ENCODE data around the gene MAPKAPK2. TPM values are rescaled to one million over a fixed set of nuclear protein-coding genes. Genes with fewer than 3 reads are reported as not detected.

Gene MAPKAPK2
- total RNA-seq (ENCODE audit: low replicate concordance) = 25.5 and 30.7 TPM in 2 replicates

DNA sequence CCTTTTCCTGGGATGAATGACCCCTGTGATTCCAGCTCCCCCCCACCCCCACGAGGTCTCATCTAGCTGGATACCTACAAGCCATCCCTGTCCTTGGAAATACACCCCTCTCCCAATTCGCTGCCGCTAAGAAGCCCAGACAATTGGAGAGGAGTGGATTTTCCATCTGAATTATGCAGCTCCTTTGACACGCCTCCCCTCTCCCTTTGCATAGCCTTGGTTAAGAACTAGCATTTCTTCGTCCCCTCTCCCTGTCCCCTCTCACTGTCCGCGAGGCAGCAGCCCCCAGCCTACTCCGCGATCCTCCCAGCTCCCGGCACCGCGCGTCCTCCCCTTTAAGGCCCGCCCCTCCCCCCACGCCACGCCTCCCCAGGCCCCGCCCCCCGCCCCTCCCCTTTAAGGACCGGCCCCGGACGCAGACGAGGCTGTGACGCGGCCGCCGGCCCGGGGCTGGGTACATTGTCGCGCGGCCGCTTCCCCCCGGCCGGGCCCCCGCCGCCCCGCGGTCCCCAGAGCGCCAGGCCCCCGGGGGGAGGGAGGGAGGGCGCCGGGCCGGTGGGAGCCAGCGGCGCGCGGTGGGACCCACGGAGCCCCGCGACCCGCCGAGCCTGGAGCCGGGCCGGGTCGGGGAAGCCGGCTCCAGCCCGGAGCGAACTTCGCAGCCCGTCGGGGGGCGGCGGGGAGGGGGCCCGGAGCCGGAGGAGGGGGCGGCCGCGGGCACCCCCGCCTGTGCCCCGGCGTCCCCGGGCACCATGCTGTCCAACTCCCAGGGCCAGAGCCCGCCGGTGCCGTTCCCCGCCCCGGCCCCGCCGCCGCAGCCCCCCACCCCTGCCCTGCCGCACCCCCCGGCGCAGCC, at the start of gene MAPKAPK2:
Gene MAPKAPK2 (plus strand): TSS at position 428 of the 856 bp plus-strand sequence. CDS start 325 bp downstream, at position 753.

DNA sequence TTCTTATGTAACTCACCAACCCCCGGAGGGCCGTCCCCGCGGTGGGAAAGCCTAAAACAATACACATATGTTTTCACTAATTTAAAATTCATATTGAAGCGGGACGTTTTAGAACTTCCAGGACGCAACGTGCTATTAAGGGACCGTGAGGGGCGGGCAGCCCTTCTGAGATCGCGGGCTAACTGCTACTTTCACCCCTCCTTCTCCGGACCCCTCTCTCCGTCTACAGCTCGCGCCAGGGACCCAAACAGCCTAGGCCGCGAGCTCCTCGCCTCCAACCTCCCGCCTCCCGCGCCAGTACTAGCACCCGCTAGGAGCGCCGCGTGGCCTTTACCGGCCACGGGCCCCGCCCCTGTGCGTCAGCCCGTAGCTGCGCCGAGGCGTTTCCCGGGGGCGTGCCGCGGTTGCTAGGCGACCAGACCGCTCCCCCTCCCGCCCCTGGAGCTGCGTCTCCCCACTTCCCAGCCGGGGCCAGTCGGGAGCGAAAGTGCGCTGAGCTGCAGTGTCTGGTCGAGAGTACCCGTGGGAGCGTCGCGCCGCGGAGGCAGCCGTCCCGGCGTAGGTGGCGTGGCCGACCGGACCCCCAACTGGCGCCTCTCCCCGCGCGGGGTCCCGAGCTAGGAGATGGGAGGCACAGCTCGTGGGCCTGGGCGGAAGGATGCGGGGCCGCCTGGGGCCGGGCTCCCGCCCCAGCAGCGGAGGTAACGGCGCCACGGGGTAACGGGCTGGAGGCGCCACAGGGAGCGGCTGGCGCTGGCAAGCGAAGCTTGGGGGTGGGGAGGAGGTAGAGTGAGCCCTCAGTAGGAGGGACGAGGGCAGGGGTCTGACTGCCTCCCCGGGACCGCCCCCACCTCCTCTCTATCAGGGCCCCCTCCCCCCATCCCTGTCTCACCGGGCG, 49.4 kb upstream of the MAPKAPK2 start, which contains the start of gene DYRK3:
Gene DYRK3 (plus strand): TSS at position 457 of the 898 bp plus-strand sequence. CDS start 168 bp downstream, at position 625.

DNA sequence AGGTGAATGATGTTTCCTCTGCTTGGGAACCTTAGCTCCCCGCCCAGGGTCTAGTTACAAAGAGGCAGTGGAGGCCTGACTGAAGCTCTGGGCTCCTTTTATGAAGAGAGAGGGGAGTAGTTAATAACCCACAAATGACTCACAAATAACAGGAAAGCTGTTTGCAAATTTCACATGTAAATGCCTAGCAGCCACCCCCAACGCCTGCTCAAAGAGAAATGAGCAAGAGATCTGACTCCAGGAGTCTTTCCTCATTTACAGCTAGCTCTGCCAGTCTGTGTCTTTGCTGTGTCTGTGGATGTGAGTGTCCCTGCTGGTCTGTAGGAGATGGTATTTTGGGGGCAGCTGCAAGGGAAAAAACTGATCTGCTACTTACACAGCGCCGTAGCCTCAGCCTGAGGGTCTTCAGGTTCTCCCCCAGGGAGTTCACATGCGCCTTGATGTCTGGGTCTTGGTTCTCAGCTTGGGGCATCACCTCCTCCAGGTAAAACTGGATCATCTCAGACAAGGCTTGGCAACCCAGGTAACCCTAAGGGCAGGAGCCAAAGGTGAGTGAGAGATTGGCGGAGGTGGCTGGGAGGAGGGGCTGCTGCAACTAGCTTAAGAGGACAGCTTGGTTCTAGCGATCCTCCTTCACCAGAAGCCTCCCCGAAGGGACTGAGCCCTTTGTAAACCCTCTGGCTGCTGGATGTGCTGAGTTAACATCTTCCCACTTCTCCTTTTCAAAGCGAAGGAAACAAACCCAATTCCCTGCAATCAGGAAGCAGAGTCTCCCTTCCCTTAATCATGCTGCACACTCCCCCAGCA, 86.0 kb downstream of the MAPKAPK2 start, which contains the start of gene IL19:
Gene IL19 (plus strand): TSS at position 243 of the 807 bp plus-strand sequence. CDS start 65,890 bp downstream, outside the sequence.

DNA sequence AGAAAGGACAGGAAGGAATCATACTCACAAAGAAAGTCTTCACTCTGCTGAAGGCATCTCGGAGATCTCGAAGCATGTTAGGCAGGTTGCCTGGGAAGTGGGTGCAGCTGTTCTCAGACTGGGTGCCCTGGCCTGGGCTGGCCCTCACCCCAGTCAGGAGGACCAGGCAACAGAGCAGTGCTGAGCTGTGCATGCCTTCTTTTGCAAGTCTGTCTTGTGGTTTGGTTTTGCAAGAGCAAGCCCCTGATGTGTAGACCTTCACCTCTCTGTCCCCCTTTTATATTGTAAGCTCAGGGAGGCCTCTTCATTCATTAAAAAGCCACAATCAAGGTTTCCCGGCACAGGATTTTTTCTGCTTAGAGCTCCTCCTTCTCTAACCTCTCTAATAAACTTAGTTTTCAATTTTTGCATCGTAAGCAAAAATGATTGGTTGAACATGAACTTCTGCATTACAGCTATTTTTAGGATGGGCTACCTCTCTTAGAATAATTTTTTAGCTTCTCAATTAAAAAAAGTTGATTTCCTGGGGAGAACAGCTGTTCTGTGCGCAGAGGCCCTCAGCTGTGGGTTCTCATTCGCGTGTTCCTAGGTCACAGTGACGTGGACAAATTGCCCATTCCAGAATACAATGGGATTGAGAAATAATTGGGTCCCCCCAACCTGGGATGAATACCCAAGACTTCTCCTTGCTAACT, 87.7 kb downstream of the MAPKAPK2 start, which contains the start of gene IL10:
Gene IL10 (minus strand): TSS at position 252 of the 695 bp plus-strand sequence. CDS start 59 bp downstream, at position 193.

Other genes with a start within 250 kb of the MAPKAPK2 start
- gene IKBKE, start 214.4 kb upstream of the MAPKAPK2 start, total RNA-seq (ENCODE audit: low replicate concordance) = 8.0 and 13.9 TPM in 2 replicates
- 0.30 and 2.2 TPM in 2 replicates for gene RASSF5, start 177.4 kb upstream of the MAPKAPK2 start, total RNA-seq (ENCODE audit: low replicate concordance)
- 42.2 and 45.9 TPM in 2 replicates for gene EIF2D, start 72.4 kb upstream of the MAPKAPK2 start, total RNA-seq (ENCODE audit: low replicate concordance)
- gene DYRK3, start 49.4 kb upstream of the MAPKAPK2 start, total RNA-seq (ENCODE audit: low replicate concordance) = 14.0 and 19.7 TPM in 2 replicates
- gene IL19, start 85.9 kb downstream of the MAPKAPK2 start, total RNA-seq (ENCODE audit: low replicate concordance) = not detected in 2 replicates
- gene IL10, start 87.6 kb downstream of the MAPKAPK2 start, total RNA-seq (ENCODE audit: low replicate concordance) = not detected in 2 replicates
- gene IL20, start 180.7 kb downstream of the MAPKAPK2 start, total RNA-seq (ENCODE audit: low replicate concordance) = not detected in 2 replicates
- gene IL24, start 212.5 kb downstream of the MAPKAPK2 start, total RNA-seq (ENCODE audit: low replicate concordance) = not detected in 2 replicates
- gene FCMR, start 237.0 kb downstream of the MAPKAPK2 start, total RNA-seq (ENCODE audit: low replicate concordance) = not detected in 2 replicates

Measured in smooth muscle cell of the coronary artery (primary cell).